A673 (cell line): ENCODE results near the gene TAGAP. TPM values are rescaled to one million over a fixed set of nuclear protein-coding genes. Genes with fewer than 3 reads are reported as not detected.

Experiments used
- BruUV-seq: library from RNA; stranded (reverse); fragments of 400-500 nt; replicated peaks from 2 replicates; lab custom pipeline; 2021; lab: Mats Ljungman, UMichigan
- CTCF ChIA-PET: fragments of 300-600 bp; sonication (Branson Sonifier 250); formaldehyde crosslinking; loops from one replicate; lab custom pipeline; 2022; ENCODE audit warnings: antibody characterized with exemption; lab: Charles Lee
- POLR2A ChIA-PET: fragments of 300-600 bp; sonication (Branson Sonifier 250); formaldehyde crosslinking; loops from one replicate; lab custom pipeline; 2022; ENCODE audit warnings: antibody characterized with exemption; ENCODE audit not compliant: low non-redundant PET; lab: Charles Lee
- DNase-seq: peaks from one replicate; pipeline ENCODE4 v3.0.0-alpha.2; 2015; ENCODE audit warnings: low spot score
- H3K27ac ChIP-seq: fragments of 200-600 bp; sonication (generic); 2 replicates; pipeline ENCODE4 v1.5.1; 2016; ENCODE audit warnings: mixed run types, low read depth, mild to moderate bottlenecking, mixed read lengths, antibody characterized with exemption, low read length; ENCODE audit not compliant: poor library complexity, severe bottlenecking
- H3K27me3 ChIP-seq: fragments of 200-600 bp; sonication (generic); replicated peaks from 2 replicates; pipeline ENCODE4 v1.6.1; 2017; ENCODE audit warnings: mixed run types, low read depth, mild to moderate bottlenecking, mixed read lengths, antibody characterized with exemption, low read length; ENCODE audit not compliant: insufficient read depth, poor library complexity
- H3K36me3 ChIP-seq: fragments of 200-600 bp; sonication (generic); 2 replicates; pipeline ENCODE4 v1.6.1; 2016; ENCODE audit warnings: mixed run types, mild to moderate bottlenecking, mixed read lengths, antibody characterized with exemption, low read length; ENCODE audit not compliant: insufficient read depth, poor library complexity, severe bottlenecking
- H3K4me1 ChIP-seq: fragments of 200-600 bp; sonication (generic); 2 replicates; pipeline ENCODE4 v1.6.1; 2017; ENCODE audit warnings: mixed run types, mild to moderate bottlenecking, mixed read lengths, antibody characterized with exemption, low read length; ENCODE audit not compliant: insufficient read depth, poor library complexity, severe bottlenecking
- H3K4me3 ChIP-seq: fragments of 200-600 bp; sonication (generic); 2 replicates; pipeline ENCODE4 v1.5.1; 2016; ENCODE audit warnings: low read depth, mixed run types, mild to moderate bottlenecking, mixed read lengths, low read length; ENCODE audit not compliant: poor library complexity, severe bottlenecking
- H3K9me3 ChIP-seq: fragments of 200-600 bp; sonication (generic); 2 replicates; pipeline ENCODE4 v1.6.1; 2016; ENCODE audit warnings: mixed run types, low read depth, mild to moderate bottlenecking, mixed read lengths, antibody characterized with exemption, low read length; ENCODE audit not compliant: poor library complexity, severe bottlenecking
- EZH2 ChIP-seq: fragments of 200-600 bp; sonication (generic); IDR thresholded peaks from 2 replicates; pipeline ENCODE4 v1.6.1; 2017; ENCODE audit warnings: borderline replicate concordance, low read depth, mild to moderate bottlenecking, mixed read lengths, antibody characterized with exemption, low read length; ENCODE audit not compliant: poor library complexity, severe bottlenecking
- intact Hi-C: fragments of 100-400 bp; cut with micrococcal nuclease; formaldehyde crosslinking; loops from one replicate; pipeline ENCODE4 v1.10.0; 2022; ENCODE audit not compliant: unreplicated experiment
- total RNA-seq: library from RNA; stranded (reverse); gene quantifications from 2 replicates; pipeline ENCODE4 v1.2.3, GENCODE V29; 2021
- TF ChIP-seq, protein P1 (sequence below): fragments of 300-800, 200-600 bp; sonication (generic); conservative IDR thresholded peaks from 2 replicates; pipeline ENCODE4 v1.5.1; 2017; ENCODE audit warnings: low read depth, mild to moderate bottlenecking, antibody characterized with exemption, low read length, moderate library complexity, mixed read lengths

TAGAP gene
- total RNA-seq, 1 experiment from 2014 or later, result not detected

DNA sequence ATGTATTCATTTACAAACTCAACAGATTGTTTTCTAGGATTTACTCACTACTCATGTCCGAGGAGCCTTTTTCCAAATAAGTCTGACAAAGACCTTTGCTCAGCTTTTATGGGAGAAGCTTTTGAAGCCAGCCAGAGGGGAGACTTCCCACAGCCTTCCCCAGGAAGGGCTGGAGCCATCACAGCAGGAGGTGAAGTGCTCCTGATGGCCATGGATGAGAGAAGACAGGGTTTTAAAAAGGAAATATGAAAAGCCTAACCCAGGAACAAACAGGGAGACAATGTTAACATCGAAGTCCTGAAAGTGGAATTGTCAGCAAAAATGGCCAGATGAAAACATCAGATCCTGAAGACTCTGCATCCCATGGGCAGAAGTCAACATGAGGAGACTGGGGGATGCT is 11.6 kb upstream of the TAGAP start:
- H3K4me1 ChIP-seq, result no peaks in the 10 kb centered on the region
- no peaks in the 10 kb centered on the region for H3K9me3 ChIP-seq
- TF ChIP-seq, protein P1, sequence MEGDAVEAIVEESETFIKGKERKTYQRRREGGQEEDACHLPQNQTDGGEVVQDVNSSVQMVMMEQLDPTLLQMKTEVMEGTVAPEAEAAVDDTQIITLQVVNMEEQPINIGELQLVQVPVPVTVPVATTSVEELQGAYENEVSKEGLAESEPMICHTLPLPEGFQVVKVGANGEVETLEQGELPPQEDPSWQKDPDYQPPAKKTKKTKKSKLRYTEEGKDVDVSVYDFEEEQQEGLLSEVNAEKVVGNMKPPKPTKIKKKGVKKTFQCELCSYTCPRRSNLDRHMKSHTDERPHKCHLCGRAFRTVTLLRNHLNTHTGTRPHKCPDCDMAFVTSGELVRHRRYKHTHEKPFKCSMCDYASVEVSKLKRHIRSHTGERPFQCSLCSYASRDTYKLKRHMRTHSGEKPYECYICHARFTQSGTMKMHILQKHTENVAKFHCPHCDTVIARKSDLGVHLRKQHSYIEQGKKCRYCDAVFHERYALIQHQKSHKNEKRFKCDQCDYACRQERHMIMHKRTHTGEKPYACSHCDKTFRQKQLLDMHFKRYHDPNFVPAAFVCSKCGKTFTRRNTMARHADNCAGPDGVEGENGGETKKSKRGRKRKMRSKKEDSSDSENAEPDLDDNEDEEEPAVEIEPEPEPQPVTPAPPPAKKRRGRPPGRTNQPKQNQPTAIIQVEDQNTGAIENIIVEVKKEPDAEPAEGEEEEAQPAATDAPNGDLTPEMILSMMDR, result no peak
- no peak for TF ChIP-seq EZH2
- ChIA-PET CTCF (no interaction called here), POLR2A (no interaction called here)
- no peaks in the 10 kb centered on the region for H3K27me3 ChIP-seq
- no TSS peak for BruUV-seq
- H3K36me3 ChIP-seq, result no peaks in the 10 kb centered on the region
- intact Hi-C loops, result no loop called here
- no peak overlapping the region for H3K4me3 ChIP-seq
- DNase-seq, result no peak
- no peak overlapping the region for H3K27ac ChIP-seq

DNA sequence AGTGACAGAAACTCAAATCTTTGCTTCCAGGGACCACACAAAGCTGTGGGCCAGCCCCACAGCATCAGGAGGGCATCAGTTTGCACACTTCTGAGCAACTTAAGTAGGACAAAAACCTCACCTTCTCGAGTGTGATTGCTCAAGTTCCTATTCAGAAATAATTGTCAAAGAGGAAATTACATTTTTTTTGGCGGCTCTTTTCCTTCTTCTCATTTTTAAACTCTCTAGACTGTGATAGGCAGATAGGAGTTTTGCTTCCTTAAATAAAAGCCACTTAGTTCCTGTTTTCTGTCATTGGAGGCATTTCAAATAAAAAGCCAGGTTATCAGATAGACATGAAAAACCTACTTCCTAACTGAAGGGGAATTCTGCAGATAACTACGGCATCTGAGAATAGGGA is 11.2 kb upstream of the TAGAP start:
- no peak overlapping the region for H3K27ac ChIP-seq
- intact Hi-C loops, result no loop called here
- H3K27me3 ChIP-seq, result no peaks in the 10 kb centered on the region
- H3K36me3 ChIP-seq, result no peaks in the 10 kb centered on the region
- TF ChIP-seq, protein P1, result no peak
- no peak for TF ChIP-seq EZH2
- no peak for DNase-seq
- ChIA-PET CTCF (no interaction called here), POLR2A (no interaction called here)
- BruUV-seq, result no TSS peak
- no peak overlapping the region for H3K4me3 ChIP-seq
- H3K9me3 ChIP-seq, result no peaks in the 10 kb centered on the region
- H3K4me1 ChIP-seq, result no peaks in the 10 kb centered on the region

DNA sequence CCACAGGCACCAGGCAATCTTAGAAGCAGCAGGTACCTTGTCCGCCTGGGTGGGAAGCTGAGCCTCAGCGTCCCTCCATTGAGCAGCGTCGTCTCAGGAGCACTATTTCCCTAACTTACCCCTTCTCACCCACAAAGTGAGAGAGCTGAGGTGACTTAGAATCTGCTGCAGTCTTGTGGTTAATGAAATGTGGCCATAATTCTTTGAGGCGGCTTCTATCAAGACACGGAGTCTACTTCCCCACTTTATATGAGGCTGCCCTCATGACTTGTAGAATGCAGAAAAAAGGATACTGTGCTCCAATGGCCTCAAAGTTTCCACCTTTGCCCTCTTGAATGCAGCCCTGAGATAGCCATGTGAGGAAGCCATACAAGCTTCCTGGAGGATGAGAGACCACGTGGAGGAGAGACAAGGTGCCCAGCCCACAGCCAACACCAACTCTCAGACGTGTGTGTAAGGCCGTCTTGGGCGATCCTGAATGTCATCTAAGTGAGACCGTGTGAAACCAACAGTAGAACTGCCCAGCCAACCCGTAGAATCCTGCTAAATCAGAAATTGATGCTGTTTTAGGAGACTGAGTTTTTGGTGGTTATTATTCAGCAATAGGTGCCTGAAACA is 9.1 kb upstream of the TAGAP start:
- no peak overlapping the region for H3K27ac ChIP-seq
- ChIA-PET CTCF (no interaction called here), POLR2A (no interaction called here)
- intact Hi-C loops, result no loop called here
- H3K4me1 ChIP-seq, result no peaks in the 10 kb centered on the region
- BruUV-seq, result no TSS peak
- H3K4me3 ChIP-seq, result no peak overlapping the region
- TF ChIP-seq, protein P1, result no peak
- TF ChIP-seq EZH2, result no peak
- no peak for DNase-seq
- H3K9me3 ChIP-seq, result no peaks in the 10 kb centered on the region
- H3K27me3 ChIP-seq, result no peaks in the 10 kb centered on the region
- H3K36me3 ChIP-seq, result no peaks in the 10 kb centered on the region
